GM21723 (cell line): Measurements from ENCODE around the gene MCTP2.

Source experiments
- ATAC-seq: cut with Tn5 transposase; IDR thresholded peaks from one replicate; pipeline ENCODE4 v1.9.1; 2021; ENCODE audit warnings: mild to moderate bottlenecking, moderate library complexity; ENCODE audit not compliant: unreplicated experiment

The MCTP2 gene

GRCh38 chr15:94336817-94337467 lies 105.6 kb downstream of the MCTP2 start:
- ATAC-seq = no peak

GRCh38 chr15:94338243-94338846 lies 107.0 kb downstream of the MCTP2 start:
- no peak for ATAC-seq

GRCh38 chr15:94346282-94346681 lies 114.9 kb downstream of the MCTP2 start:
- ATAC-seq = no peak

- no peak for ATAC-seq
These were observed 116.7 kb downstream of the MCTP2 start for GRCh38 chr15:94348084-94348483.

GRCh38 chr15:94351031-94351535 lies 119.7 kb downstream of the MCTP2 start:
- ATAC-seq = no peak

- no peak for ATAC-seq
These were observed 121.5 kb downstream of the MCTP2 start for GRCh38 chr15:94352636-94353487.

GRCh38 chr15:94353488-94353820 lies 122.1 kb downstream of the MCTP2 start:
- ATAC-seq = no peak

GRCh38 chr15:94354655-94355054 lies 123.3 kb downstream of the MCTP2 start:
- no peak for ATAC-seq

GRCh38 chr15:94359716-94360115 lies 128.4 kb downstream of the MCTP2 start:
- ATAC-seq = no peak

- no peak for ATAC-seq
These were observed 128.9 kb downstream of the MCTP2 start for GRCh38 chr15:94360251-94360685.

- ATAC-seq = no peak
These were observed 131.2 kb downstream of the MCTP2 start for GRCh38 chr15:94362385-94363092.

- ATAC-seq = no peak
These were observed 132.0 kb downstream of the MCTP2 start for GRCh38 chr15:94363382-94363781.

GRCh38 chr15:94366781-94367180 lies 135.4 kb downstream of the MCTP2 start:
- ATAC-seq = no peak

- no peak for ATAC-seq
These were observed 136.6 kb downstream of the MCTP2 start for GRCh38 chr15:94367726-94368535.

GRCh38 chr15:94370206-94370935 lies 139.0 kb downstream of the MCTP2 start:
- ATAC-seq = no peak

GRCh38 chr15:94370936-94371285 lies 139.6 kb downstream of the MCTP2 start:
- ATAC-seq = no peak

- no peak for ATAC-seq
These were observed 141.5 kb downstream of the MCTP2 start for GRCh38 chr15:94372821-94373220.

- no peak for ATAC-seq
These were observed 144.6 kb downstream of the MCTP2 start for GRCh38 chr15:94375997-94376396.

GRCh38 chr15:94379986-94380385 lies 148.6 kb downstream of the MCTP2 start:
- no peak for ATAC-seq

- ATAC-seq = no peak
These were observed 149.4 kb downstream of the MCTP2 start for GRCh38 chr15:94380798-94381197.
